Activated CD8-positive, alpha-beta memory T cell treated with anti-CD3 and anti-CD28 coated beads for 24 hours (primary cell): ENCODE data around the gene CUL4A.
A peak's percentile ranks its signal among the peaks of the same experiment; 100 is the strongest.
"Not testable (repeated sequence)": the region's sequence is repeated elsewhere in the genome, so short reads cannot be mapped to it uniquely, and the experiment has no call there.

ENCODE experiments used
- DNase-seq: peaks from one replicate; pipeline ENCODE4 v3.0.0-alpha.2; 2020

Gene CUL4A

GRCh38 chr13:113296823-113297369 lies 87.5 kb downstream of the CUL4A start, which contains the start of gene LAMP1:
TSS of gene LAMP1 (plus strand) at chr13:113297239. CDS start at chr13:113297435, 196 bp downstream.
- peak; percentile 100 for DNase-seq

GRCh38 chr13:113297370-113298042 lies 88.1 kb downstream of the CUL4A start:
- DNase-seq, result no peak

GRCh38 chr13:113298043-113298945 lies 88.9 kb downstream of the CUL4A start:
- no peak for DNase-seq

- no peak for DNase-seq
Measured at GRCh38 chr13:113299951-113300350, 90.5 kb downstream of the CUL4A start.

GRCh38 chr13:113302986-113303385 lies 93.6 kb downstream of the CUL4A start:
- DNase-seq, result no peak

GRCh38 chr13:113304121-113304520 lies 94.7 kb downstream of the CUL4A start:
- no peak for DNase-seq

- no peak for DNase-seq
Measured at GRCh38 chr13:113305208-113305607, 95.8 kb downstream of the CUL4A start.

- no peak for DNase-seq
Measured at GRCh38 chr13:113307491-113307890, 98.1 kb downstream of the CUL4A start.

GRCh38 chr13:113309473-113309872 lies 100.1 kb downstream of the CUL4A start:
- DNase-seq, result no peak

GRCh38 chr13:113314112-113314511 lies 104.7 kb downstream of the CUL4A start:
- not testable (repeated sequence) for DNase-seq

GRCh38 chr13:113314895-113315470 lies 105.6 kb downstream of the CUL4A start:
- DNase-seq, result not testable (repeated sequence)

GRCh38 chr13:113315992-113316391 lies 106.6 kb downstream of the CUL4A start:
- no peak for DNase-seq
